GM18870 (cell line): Measurements from ENCODE around the gene FAM219A.
"Not testable (repeated sequence)": the region's sequence is repeated elsewhere in the genome, so short reads cannot be mapped to it uniquely, and the experiment has no call there.

Experiments used
- ATAC-seq: cut with Tn5 transposase; IDR thresholded peaks from one replicate; pipeline ENCODE4 v1.9.1; 2021; ENCODE audit warnings: moderate library complexity; ENCODE audit not compliant: unreplicated experiment

FAM219A gene

DNA sequence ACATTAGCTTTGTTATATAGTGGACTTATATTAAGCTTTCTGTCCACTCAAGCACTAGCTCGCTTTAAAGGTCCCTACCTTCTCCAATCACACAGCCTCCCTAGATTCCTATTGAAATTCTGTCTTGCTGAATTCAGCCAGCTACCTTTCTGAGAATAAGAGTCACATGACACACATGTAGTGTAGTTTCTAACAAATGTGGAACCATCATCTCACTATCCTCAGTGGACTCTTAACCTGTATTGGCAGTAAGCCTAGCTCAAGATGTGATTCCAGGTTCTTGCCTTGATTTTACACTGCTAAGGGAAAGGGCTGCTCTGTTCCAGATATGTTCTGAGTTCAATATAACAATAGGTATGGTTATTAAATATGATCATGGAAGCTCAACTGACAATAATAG is 11.4 kb downstream of the FAM219A start:
- no peak for ATAC-seq

DNA sequence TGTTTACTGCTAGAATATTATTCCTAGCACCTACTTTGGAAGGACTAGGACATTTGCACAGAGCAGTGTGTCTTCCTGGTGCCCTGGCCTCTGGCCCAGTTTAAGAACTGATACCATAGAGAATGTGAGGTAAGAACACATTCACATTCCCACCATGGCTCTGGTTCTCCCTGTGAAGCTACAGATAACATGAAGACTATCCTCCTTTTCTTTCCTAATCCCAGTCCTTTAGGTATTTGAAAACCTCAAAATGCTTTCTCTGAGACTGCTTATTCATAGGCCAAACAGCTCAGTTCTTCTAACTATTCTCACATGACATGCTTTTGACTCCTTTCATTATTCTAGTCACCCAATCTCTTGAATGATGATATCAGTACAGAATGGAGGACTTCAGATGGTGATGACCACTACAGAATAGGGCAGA is 11.9 kb downstream of the FAM219A start:
- no peak for ATAC-seq

DNA sequence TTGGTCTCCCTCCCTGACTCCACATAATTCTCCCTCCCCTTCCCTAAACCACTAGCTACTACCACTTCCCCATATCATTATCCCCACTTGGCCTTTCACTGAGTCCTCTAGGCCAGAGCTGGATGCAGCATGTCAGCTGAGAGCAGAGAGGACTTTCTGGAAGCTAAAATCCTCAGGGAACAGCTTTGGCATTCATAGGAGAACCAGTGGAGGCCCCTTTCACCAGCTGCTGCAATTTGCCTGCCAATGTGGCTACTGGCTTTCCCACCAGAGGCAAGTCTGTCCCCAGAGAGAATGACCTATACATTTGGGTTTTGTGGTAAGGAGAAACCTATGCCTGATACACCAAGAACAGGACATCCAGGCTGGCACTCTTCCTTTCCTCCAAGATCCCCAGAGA is 14.4 kb downstream of the FAM219A start:
- ATAC-seq = no peak

DNA sequence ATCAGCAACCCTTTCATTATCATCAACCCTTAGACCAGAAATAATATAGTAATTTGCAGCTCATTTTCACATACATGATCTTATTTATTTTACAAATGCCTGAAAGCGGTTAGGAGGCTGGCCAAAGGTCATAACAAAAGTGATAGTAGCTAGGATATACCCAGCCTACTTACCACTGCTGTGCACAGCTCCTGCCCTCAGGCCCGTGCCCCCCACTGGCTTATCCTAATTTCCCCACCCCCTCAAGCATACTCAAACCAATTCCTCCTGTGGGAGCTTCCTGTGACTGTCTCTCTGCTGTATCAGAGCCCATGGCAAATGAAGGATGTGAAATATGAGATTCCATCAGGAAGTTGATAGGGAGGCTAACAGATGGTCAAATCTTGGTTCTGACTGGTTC is 14.8 kb downstream of the FAM219A start:
- ATAC-seq = no peak

DNA sequence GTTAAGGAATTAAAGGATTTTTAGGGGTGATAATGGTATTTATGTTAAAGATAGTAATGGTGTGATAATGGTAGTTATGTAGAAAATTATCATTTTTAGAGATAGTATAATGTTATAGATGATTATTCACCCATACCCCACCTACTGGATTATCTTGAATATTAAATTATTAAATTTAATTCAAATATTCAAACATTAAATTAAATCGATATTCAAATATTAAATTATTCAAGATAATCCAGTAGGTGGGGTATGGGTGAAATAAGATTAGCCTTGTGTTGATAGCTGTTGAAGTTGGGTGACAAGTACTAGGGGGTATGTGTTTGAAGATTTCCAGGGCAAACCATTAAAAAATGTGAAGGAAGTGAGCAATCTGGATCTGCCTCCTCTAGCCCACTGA is 15.6 kb downstream of the FAM219A start:
- no peak for ATAC-seq

DNA sequence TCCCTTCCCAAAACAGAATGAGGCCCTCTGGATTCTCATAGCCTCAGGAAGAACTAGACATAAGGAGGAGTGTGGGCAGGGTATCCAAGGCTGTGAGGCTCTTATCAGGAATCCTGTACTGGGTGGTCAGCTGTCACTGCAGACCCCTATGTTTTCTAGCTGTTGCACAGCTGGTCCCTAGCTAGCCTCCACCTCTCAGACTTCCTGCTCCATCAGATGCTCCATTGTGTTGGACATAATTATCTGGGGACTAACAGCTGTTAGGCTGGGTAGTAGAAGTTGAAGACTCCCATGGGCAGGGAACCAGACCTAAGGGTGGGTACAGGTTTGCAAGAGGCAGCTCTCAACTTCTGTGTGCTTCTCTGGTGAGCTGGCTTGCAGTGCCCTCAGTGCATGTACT is 18.4 kb downstream of the FAM219A start:
- no peak for ATAC-seq

DNA sequence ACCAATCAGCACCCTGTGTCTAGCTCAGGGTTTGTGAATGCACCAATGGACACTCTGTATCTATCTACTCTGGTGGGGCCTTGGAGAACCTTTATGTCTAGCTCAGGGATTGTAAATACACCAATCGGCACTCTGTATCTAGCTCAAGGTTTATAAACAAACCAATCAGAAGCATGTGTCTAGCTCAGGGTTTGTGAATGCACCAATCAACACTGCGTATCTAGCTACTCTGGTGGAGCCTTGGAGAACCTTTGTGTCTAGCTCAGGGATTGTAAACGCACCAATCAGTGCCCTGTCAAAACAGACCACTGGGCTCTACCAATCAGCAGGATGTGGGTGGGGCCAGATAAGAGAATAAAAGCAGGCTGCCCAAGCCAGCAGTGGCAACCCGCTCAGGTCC is 19.9 kb downstream of the FAM219A start:
- ATAC-seq = not testable (repeated sequence)

DNA sequence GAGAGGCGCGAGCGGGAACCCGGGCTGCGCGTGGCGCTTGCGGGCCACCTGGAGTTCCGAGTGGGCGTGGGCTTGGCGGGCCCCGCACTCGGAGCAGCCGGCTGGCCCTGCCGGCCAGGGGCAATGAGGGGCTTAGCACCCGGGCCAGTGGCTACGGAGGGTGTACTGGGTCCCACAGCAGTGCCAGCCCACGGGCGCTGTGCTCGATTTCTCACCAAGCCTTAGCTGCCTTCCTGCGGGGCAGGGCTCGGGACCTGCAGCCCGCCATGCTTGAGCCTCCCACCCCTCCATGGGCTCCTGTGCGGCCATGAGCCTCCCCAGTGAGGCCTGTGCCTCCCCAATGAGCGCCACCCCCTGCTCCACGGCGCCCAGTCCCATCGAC is 20.5 kb downstream of the FAM219A start:
- ATAC-seq = not testable (repeated sequence)

DNA sequence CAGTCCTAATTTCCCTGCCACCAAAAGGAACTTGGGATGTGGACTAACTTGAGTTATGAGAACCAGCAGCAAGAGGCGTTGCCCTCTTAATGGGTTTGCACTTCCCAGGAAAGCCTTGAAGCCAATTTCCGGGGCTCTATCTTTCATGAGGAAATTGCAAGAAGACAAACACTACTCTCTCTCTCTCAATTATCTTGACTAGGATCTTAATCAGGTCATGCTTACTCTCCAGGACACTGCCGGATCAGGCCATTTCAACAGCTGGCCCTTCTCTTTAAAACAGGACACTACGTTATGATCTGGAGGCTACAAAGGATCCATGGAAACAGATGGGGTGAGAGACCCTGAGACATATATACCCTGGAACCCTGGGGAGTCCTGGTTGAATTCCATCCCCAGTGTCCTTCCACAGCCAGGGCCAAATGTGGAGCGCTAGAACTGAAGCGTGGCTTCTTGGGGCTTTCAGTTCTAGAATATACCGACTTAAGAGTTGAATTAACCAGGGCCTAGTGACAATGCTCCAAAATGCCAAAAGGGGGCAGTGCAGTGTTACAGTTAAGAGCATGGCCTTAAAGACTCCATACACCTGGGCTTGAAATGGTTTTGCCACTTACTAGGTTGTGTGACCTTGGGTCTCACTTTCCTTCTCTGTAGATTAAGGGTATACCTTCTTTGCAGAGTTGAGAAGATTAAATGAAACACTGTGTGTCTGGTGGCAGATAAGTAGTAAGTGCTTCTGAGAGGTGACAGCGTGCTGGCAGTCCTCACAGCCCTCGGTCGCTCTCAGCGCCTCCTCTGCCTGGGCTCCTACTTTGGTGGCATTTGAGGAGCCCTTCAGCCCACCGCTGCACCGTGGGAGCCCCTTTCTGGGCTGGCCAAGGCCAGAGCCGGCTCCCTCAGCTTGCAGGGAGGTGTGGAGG is 21.1 kb downstream of the FAM219A start:
- no peak for ATAC-seq

DNA sequence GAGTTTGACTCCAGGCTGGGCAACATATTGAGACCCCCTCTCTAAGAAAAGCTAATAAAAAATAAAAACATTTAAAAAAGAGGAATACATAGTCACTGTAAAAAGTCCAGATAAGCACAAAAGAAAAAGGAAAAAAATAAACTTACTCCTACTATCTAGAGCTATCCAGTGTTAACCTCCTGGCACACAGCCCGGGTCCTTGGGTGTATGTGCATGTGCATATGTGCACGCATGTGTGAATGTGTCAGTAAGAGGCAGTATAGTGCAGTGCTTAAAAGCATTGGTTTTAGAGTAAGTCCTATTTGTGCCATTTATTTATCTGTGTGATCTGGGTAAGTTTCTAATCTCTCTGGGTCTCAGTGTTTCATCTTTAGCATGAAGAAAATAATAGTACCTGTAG is 26.7 kb downstream of the FAM219A start:
- ATAC-seq = no peak

DNA sequence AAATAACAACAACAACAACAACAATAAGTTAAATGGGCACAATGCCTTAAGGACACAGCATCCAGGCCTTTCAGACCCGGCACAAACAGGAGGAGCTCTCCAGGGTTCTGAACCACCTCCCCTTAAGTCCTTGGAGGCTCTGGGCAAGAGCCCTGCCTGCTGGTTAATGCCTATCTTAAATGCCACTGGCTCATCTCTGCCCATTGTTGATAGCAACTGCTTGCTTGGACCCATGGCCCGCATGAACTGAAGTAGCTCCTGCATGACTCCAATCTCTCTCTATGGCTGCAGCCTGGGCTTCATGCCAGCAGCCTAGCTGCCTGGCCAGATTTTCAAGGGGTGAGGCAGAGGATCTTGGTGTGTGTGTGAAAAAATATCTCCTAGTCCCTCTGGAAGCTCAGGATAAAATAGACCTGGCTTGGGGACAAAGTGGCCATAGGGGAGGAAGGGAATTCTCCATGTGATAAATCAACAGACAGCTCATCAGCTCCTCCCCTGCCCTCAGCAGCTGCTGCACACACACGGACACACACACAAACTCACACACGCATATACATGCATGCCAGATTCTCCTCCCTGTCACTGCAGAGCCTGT is 27.4 kb downstream of the FAM219A start:
- ATAC-seq = no peak

DNA sequence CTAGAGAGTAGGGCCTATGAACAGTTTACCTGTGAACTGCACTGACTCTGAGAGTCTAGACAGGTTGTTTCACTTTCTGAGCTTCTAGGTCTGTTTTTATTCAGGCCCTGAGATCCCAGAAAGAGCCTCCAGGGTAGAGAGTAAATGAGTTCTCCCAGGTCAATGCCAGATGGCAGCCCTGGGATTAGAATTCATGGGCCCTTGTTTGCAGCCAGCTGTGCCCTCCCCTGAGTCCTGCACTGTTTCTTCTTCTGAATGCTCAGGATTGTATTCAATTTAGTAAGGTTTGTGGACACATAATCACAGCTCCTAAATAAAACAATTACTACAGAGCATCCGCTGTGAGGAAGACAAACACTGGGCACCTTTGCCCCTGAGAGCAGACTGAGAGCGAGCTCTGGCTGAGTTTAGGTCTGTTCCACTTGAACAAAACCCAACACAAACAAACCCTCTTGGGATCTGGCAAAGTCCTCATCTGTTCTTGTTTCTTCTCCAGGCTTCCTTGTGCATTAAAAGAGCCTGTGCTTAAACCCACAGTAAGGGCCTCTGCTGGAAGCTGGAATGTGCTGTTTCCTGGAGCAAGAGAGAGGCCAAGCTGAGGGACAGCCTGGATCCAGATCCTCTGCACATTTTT is 29.9 kb downstream of the FAM219A start:
- ATAC-seq = no peak

DNA sequence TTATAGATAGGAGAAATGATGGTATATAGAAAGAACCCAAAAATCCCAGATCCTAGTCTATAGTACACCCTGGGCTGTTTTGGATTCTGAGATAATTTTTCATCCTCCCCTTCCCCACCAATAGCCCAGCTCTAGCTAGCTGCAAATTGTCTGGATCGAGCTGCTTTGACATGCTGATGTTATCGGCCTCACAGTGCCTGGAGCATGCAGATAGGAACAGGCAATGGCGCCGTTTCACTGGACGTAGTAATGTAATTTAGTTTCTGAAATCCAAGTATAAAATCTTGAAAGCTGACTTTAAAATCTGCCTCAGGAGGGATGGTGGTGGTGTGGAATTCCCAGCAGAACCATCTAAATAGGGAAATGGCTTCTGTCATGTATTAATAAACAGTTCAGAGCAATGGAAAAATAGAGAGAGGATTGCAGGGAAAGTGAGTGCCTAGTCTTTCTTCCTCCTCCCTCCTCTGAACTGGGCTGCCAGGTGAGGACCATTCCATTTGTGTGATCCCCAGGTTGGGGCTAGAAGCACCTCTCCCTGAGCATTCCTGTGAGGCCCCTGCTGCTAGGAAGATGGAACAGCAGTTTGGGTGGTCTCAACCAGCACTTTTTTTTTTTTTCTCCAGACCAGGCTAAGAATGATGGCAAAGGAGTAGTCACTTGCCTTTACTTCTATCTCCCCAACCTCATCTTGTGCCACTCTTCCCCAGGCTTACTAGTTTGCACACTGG is 31.9 kb downstream of the FAM219A start:
- no peak for ATAC-seq

DNA sequence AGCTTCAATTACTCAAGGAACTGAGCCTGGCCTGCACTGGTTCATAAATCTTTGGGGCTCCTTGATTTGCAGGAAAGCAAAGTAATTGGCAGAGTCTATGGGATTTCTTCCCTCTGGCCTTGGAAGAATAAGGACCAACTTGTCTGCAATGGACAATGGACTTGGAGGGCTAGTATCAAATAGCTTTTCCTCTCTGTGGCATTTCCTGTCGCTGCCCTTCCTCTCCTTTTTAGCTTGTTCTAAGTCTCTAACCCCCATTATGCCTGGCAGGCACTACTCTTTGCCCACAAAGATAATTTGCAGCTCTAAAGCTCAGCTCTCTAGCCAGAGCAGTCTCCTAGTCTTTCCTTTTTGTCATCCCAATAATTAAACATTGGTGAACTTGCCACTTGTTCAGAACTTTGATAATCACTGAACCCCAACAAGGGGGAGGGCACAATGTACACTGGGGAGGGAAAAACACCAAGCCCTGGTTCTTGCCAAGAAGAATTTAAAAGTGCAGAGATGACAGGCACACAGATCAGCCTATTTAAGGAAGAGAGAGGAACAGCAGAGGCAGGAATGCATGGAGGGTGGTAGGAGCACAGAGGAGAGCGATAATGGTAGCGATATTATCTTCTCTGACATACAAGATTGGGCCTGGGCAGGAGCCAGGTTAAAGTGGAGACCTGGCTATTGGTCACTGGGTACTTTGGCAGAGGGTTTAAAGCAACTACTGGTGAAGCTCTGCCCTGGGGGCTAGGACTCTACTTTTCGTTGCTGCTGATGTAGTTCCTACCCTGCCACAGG is 38.5 kb downstream of the FAM219A start:
- no peak for ATAC-seq

DNA sequence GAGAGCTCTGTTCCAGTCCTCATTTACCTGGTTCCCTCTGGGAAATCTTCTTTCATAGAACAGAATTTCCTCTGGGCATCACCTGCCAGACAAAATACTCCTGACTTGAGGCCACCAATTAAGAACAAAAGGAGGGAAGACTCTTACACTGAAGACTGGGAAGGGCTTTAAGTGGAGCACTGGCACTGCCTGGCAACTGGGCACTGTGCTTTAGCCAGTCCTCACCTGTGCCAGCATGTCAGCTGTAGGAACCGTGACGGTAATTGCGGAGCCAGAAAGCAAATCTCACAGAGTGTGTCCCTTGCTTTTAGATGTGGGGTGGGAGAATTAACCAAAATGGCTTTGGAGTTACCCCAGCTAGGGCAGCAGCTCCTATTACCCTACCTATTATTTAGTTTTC is 40.6 kb downstream of the FAM219A start:
- no peak for ATAC-seq

DNA sequence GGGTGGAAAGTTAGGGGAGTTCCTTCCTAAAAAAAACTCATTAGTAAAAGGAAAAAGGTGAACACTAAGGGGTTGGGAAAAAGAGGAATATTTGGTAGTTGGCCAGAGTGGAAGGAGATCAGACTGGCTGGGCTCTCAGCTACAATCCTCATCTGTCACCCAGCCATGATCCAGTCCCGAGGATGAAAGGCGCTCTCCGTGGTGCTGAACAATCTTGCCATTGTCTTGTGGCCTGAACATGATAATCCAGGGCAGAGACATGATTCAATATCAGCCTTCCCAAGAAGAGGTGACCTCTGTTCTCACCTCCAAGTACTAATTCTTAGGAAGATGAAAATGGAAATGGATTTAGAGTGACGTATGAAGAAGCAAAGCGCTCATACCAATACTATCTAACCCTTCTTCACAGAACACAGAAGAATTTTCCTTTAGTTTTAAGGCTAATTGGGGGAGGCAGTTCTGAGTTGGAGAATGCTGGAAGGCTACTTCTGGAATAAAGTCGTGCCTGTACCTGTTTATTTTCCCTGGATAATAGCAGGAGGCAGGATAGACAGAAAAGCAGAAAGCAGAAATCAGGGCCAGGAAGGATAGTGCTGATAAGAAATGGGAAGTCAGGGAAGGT is 45.0 kb downstream of the FAM219A start:
- ATAC-seq = no peak

DNA sequence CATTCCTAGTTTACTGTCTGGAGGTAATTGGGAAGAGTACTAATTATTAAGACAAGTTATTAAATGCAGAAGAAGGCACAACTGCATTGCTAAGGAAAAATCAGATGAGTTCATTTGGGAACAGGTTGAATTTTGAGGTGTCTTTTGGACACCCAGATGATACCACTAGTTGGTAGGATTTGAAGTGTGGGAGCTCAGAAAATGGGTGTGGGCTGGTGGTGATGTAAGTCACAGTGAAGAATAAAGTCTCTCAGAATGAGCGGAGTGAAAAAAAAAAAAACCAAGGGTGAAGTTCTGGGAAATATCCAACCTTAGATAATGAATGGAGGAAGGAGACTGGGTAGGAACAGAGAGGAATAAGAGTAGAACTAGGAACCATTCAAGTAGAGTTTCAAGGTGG is 46.0 kb downstream of the FAM219A start:
- ATAC-seq = no peak

DNA sequence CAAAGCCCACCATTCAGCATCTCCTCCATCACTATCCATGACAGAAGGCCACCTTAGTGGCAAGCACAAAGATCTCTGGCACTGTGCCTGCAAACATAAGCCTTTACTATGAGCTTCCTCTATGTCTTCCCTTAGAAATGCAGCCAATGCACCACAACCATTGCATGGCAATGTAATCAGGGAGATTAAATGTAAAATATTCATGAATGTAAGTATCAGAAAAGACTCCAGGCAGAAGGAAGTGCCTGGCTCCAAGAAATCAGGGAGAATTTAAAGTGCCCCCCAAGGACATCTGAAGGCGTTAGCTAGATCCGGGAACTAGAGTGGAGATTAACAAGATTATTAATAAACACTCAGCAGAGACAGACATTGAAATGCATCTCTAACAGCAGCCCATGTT is 49.2 kb downstream of the FAM219A start:
- no peak for ATAC-seq

DNA sequence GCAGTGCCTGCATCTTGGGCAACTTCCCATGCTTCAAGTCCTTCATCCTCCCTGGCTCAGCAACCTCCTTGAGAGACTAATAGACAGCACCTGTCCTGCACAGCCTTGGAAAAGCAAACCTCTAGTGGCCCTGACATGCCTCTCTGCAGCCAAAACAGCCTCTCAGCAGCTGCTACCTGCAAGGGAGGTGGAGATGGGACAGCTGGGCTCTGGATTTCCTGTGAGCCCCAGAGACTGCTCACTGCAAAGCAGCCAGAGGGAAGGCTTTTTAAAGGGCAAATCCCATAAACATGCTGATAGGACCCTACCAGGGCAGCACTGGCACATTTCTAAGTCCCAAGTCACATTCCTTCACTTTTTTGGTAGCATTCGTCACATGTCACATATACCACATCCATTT is 50.2 kb downstream of the FAM219A start:
- ATAC-seq = no peak

DNA sequence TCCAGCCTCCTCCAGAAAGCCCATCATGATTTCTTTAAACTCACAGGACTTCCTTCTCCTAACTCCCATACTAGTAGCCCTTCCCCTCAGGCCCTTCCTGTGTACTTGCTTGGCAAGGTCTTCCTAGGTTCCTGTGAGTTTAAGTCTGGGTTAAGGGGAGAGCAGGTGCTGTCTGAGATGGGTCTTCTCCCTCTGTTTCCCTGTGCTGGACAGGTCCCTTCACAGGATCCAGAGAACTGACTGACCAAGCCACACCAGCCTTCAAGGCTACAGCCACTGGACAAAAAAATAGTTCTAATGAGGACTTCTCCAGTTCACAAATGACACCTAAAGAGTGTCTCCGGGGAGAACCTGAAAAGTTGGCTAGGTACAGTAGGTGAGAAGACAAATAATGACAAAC is 52.2 kb downstream of the FAM219A start:
- ATAC-seq = no peak
